SH-SY5Y (cell line): ENCODE results near the gene HLA-DPB1.

Source experiments
- GATA2 ChIP-seq: IDR thresholded peaks from 2 replicates; pipeline ENCODE4 v1.6.1; 2011; ENCODE audit warnings: mild to moderate bottlenecking, low read depth, low read length
- GATA3 ChIP-seq: IDR thresholded peaks from 2 replicates; pipeline ENCODE4 v1.6.1; 2011; ENCODE audit warnings: low read depth, mild to moderate bottlenecking, low read length, moderate library complexity

- TF ChIP-seq GATA3: no peak
- TF ChIP-seq GATA2: no peak
Observed at GRCh38 chr6:33093855-33094254, 18.1 kb downstream of the HLA-DPB1 start.
